NCI-H1048 (cell line): ENCODE results near the gene BEX4.
"Not testable (repeated sequence)": the region's sequence is repeated elsewhere in the genome, so short reads cannot be mapped to it uniquely, and the experiment has no call there.

Experiments used
- DNase-seq: peaks from one replicate; lab custom pipeline; 2025; lab: John Stamatoyannopoulos, UW

Gene BEX4

DNA sequence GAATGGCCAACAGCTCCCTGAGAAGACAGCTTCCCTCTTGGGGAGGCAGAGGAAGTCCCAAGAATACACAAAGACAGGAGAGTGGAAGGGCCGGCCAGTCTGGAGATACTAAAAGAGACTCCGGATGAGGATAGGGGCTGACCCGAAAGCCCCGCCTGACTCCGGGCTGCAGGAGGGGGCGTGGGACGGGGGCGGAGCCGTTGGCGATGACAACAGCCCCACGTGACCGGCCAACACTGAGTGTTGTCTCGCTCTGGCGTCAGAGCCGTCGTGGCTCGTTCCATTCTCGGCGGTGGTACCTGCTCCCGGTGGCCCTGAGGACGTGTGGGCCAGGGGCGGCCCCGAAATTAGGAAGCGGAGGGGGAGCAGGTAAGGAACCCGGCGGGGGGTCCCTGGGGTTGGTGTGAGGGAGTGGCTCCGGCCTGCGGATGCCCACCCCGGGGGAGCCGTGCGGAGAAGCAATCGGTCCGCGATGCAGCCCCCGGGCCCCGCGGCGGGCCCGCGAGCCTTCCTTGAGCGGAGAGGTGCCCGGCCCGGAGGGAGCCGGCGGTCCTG lies at the start of gene BEX4:
Gene BEX4, plus strand, starts transcription at position 239 of the 555 bp plus-strand sequence. CDS start 1,046 bp downstream, outside the sequence.
- DNase-seq: peak; percentile 30

DNA sequence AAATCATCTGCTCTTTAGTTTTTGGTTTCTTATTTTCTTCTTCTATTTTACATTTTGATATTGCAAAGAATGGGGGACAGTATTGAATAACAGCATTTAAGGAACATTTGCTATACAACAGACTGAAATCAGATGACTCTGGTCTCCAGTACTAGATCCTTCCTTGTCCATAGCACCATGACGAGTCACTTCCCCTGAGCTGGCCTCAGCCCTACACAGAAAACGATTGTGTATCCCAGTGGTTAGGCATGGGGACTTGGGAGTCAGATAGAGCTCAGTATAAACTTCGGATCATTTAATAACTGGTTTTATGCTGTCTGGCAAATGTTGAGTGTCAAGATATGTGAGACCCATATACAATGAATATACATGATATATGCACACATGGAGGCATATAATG lies 44.7 kb upstream of the BEX4 start:
- no peak for DNase-seq

DNA sequence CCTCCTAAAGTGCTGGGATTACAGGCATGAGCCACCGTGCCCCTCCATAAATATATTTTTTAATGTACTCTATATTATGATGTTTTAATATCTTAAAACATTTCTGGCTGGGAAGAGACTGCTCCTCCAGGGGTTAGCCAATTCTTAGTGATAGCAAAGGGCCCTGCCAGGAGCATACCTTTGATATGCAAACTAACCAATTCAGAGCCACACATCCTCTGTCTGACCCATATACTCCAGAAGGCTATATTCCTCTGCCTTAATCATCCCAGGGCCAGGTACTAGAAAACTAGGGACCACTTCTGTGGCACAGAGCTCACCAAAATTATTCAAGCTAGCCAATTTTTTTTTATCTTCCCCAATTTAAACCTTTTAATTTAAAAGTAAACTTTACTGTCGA lies 43.6 kb upstream of the BEX4 start:
- no peak for DNase-seq

DNA sequence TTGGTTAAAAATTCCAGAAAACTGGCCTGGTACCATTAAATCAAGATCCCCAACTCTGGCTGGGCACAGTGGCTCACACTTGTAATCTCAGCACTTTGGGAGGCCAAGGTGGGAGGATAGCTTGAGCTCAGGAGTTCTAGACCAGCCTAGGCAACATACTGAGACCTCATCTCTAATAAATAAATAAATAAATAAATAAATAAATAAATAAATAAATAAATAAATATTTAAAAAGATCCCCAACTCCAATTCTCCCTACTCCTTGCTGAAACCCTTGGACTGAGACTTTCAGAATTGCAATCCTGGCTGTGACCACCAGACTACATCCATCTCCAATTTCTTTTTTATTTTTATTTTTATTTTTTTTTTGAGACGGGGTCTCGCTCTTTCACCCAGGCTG lies 39.7 kb upstream of the BEX4 start:
- not testable (repeated sequence) for DNase-seq

DNA sequence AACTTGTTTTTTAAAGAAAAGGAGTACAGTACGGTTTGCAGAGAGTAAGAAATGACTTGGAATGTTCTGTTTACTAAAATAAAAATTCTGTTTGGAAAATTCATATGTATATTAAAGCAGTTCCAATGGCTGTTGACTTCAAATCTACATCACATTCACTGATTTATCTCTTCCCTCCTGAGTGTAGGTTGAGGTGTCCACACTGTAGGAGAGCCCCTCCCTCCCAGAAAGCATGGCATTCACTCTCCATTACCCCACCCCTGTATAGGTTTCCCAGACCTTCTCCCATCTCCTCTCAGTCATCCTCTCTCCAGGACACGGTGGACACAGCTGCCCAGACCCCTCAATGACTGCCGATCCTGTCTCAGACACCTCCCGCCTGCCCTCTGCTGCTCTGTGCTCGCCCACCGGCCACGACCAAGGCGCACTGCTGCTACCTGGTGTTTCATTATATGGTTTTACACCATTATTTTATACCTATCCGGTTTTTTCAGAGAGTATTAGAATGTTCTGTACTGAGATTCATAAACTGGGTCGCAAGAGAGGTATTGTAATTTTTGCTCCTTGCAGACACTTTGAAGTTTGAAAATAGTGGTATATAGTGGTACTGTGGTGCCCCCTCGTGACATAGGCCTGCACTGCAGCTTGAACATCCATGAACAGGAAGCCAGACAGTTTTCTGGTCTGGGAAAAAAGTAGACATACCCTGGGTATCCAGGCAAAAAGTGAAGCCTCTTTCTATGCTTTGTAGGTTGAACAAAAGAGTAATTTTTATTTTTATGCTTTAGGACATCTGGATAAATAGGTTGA lies 38.8 kb upstream of the BEX4 start:
- DNase-seq: no peak

- DNase-seq: no peak
Measured at GRCh38 chrX:103177556-103177955, 37.4 kb upstream of the BEX4 start.

- no peak for DNase-seq
Measured at GRCh38 chrX:103183912-103184311, 31.0 kb upstream of the BEX4 start.

GRCh38 chrX:103187953-103188475 lies 26.9 kb upstream of the BEX4 start:
- no peak for DNase-seq

DNA sequence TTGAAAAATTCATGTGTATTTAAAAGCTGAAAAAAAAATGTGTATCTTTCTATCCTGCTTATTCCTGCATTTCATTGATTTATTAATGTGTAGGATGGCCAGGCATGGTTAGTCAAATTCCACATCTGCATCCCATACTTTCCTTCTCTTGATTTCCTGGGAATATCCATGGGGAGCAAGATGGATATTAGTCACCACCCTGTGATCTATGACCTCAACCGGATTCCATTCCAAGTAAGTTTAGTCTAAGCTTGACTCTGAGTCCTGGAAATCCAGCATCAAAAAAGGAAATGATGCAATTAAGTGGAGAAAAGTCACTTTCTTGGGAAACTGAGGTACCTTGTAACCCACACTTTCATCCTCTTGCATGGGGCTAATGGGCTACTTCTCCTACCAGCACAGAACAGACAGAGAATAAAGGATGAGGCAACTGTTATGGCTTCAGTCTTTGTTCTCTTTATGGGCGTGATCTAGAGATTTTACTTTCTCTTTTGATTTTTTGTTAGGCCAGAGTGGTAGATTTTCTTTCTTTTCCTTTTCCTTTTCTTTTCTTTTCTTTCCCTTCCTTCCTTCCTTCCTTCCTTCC lies 17.1 kb upstream of the BEX4 start:
- DNase-seq: no peak

GRCh38 chrX:103198668-103199067 lies 16.2 kb upstream of the BEX4 start:
- not testable (repeated sequence) for DNase-seq

DNA sequence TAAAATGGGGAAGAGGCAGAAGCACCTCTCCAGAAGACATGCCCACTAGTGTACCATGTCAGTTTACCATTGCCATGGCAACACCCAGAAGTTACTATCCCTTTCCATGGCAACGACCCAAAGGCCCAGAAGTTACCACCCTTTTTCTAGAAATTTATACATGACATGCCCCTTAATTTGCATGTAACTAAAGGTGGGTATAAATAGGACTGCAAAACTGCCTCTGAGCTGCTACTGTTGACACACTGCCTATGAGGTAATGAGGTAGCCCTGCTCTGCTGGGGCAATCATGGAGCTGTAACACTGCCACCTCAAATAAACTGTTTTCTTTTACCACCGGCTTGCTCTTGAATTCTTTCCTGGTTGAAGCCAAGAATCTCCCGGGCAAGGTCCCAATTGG lies 13.9 kb upstream of the BEX4 start:
- no peak for DNase-seq

DNA sequence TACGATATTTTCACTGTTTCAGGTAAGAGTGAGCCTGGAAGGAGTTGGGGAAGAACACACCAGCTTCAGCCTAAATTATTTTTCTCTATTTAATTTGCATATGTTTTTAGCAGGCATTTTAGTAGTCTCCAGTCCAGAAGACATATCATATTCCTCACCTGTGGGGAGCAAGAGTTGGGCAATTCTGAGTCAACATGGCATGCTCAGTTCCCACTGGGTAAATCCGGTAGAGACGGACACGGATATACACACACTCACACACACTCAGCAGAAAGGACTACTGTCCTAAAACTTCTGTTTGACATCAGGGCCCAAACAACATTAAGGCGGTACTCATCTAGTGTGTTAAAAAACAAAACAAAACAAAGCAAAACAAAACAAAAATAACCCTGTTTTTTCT lies 4.9 kb upstream of the BEX4 start:
- no peak for DNase-seq

GRCh38 chrX:103211012-103211715 lies 3.7 kb upstream of the BEX4 start:
- no peak for DNase-seq

DNA sequence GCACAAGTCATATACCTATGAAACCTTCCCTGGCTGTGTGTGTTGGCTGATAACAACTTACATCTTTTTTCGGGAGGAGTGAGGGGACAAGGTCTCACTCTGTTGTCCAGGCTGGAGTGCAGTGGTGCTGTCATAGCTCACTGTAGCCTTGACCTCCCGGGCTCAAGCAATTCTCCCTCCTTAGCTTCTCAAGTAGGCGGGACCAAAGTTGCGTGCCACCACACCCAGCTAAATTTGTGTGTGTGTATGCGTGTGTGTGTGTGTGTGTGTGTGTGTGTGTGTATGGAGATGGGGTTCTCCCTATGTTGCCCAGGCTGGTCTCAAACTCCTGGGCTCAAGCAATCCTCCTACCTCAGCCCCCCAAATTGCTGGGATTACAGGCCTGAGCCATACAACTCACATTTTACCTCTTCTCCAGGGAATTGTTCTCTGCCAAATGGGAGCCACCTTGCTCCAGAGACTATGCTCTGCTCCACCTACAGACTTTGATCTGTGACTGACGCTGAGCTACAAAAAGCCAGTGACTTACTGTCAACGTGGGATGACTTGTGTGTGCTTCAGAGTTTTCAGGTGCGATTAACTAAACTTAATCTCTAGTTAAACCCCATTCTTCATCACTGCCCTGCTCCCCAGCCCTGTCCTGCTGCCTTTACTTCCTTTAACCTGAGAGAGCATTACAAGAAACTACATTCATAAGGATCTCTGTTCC lies 2.0 kb upstream of the BEX4 start:
- no peak for DNase-seq

- DNase-seq: no peak
Measured at GRCh38 chrX:103215425-103215991, 600 bp downstream of the BEX4 start.

- DNase-seq: no peak
Measured at GRCh38 chrX:103220511-103221323, 5.8 kb downstream of the BEX4 start.

DNA sequence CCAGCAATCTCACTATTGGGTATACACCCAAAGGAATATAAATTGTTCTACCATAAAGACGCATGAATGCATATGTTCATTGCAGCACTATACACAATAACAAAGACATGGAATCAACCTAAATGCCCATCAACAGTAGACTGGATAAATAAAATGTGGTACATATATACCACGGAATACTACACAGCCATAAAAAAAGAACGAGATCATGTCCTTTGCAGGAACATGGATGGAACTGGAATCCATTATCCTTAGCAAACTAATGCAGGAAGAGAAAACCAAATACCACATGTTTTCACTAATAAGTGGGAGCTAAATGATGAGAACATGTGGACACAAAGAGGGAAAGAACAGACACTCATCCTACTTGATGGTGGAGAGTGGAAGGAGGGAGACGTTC lies 11.0 kb downstream of the BEX4 start:
- not testable (repeated sequence) for DNase-seq

DNA sequence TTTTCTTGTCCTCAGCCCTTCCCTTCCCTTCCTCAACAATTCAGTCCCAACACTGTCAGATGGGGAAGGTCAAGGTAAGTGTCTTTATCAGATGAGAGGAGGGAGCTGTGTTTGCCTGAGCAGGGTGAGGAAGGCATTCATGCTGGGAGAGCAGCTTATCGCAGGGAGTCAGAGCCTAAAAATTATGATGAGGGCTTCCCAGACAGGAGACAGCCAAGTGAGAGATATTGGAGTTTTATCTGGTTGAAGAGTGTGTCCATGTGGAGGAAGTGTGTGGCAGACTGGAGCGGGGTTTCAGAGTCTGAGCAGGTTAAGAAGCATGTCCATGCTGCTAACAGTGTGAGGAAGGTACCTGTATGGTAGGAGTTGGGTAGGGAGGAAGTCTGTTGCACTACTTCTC lies 18.4 kb downstream of the BEX4 start:
- DNase-seq: no peak

- DNase-seq: no peak
Measured at GRCh38 chrX:103234869-103235268, 20.0 kb downstream of the BEX4 start.

DNA sequence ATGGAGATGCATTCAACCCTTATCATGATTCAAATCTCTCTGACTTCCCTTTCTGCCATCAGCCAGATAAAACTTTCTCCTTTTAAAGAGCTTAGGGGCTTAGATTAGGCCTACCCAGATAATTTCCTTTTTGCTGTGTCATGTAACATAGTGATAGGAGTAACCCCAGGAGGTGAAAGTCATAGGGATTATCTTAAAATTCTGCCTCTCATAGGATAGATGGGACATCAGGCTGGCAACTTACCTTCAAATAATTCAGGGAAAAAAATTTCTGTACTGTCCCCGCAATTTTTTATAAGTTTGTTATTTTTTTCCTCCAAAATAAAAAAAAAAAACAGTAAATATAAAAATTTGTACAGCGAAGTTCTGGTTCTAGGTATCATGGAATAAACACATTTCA lies 20.7 kb downstream of the BEX4 start:
- not testable (repeated sequence) for DNase-seq

DNA sequence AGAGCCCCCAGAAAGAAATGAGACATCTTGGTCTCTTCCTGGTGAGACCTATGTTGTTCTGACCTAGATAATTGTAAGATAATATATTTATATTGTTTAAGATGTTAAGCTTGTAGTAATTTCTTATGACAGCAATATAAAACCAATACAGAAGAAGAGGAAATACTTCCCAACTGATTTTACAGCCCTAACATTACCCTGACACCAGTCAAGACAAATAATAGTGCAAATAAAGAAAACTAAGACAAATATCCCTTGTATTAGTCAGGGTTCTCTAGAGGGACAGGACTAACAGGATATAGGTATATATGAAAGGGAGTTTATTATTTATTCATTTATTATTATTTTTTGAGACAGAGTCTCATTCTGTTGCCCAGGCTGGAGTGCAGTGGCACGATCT lies 21.4 kb downstream of the BEX4 start:
- no peak for DNase-seq
